Motor neuron (in vitro differentiated cells): ENCODE measurements around the gene RTL3. TPM values are rescaled to one million over a fixed set of nuclear protein-coding genes. Genes with fewer than 3 reads are reported as not detected.
"Not testable (repeated sequence)": the region's sequence is repeated elsewhere in the genome, so short reads cannot be mapped to it uniquely, and the experiment has no call there.

ENCODE experiments used
- ATAC-seq, 8 experiments: fragments of 200-7000 bp; cut with Tn5 transposase; replicated peaks in 6 of 8; 2 replicates each; pipeline ENCODE4 v1.8.0; 2021; ENCODE audit warnings: mild to moderate bottlenecking in 8 of 8, moderate library complexity in 8 of 8
- H3K27ac ChIP-seq, 2 donors: fragments of 250-450 bp; sonication (Bioruptor Pico); 2 replicates each; pipeline ENCODE4 v1.9.0; 2021; ENCODE audit warnings: antibody characterized with exemption in 2 of 2, mild to moderate bottlenecking in 2 of 2, moderate library complexity in 1 of 2
- H3K4me1 ChIP-seq, 2 donors: fragments of 250-450 bp; sonication (Bioruptor Pico); replicated peaks in 1 of 2; 2 replicates each; pipeline ENCODE4 v1.6.1; 2021; ENCODE audit warnings: antibody characterized with exemption in 2 of 2, mild to moderate bottlenecking in 2 of 2, moderate library complexity in 1 of 2
- H3K4me3 ChIP-seq, 5 donors: fragments of 250-450 bp; sonication (Bioruptor Pico); 2 replicates each; pipeline ENCODE4 v1.9.0; 2021; ENCODE audit warnings: antibody characterized with exemption in 5 of 5, mild to moderate bottlenecking in 5 of 5, moderate library complexity in 4 of 5
- WGBS, 10 experiments: fragments of 450-650 bp; shearing (Covaris generic); methylation state at CpG; one replicate each; pipeline ENCODE4 v1.0.0; 2022; 5-methylcytosine and 5-hydroxymethylcytosine counted together
- in situ Hi-C, 9 experiments: fragments of 400-800 bp; cut with MboI; loops; one replicate each; pipeline ENCODE4 v1.15.0; 2021; ENCODE audit warnings: low sequenced_read_pairs in 9 of 9, low pct_unique_long_range_greater_than_20kb in 2 of 9; ENCODE audit not compliant: unreplicated experiment in 9 of 9
- total RNA-seq, 8 experiments: library from RNA; unstranded; fragments of 300-600 nt; gene quantifications; 2 replicates each; pipeline versions ENCODE4 v1.2.3 to v1.2.4, GENCODE V29; 2022

The RTL3 gene
- total RNA-seq, 8 experiments from 2014 or later, result 0.08 TPM; not detected in 7

- in situ Hi-C loops, result no loop called here
- peak; percentile 46 to 87 (median 72) for ATAC-seq
- H3K4me1 ChIP-seq, result peaks cover 0 to 6% of the 10 kb centered on the region in 2 donors
- WGBS, 10 experiments, result 0 to 33% (median 4%) methylated on average over 1 to 3 of the region's 3 CpGs; no CpG with 5 or more reads in 7 of the 10 experiments
- H3K4me3 ChIP-seq, result no peak overlapping the region
- no peak overlapping the region for H3K27ac ChIP-seq
Measured at GRCh38 chrX:78653118-78653822, 5.9 kb downstream of the RTL3 start.

- WGBS, 10 experiments, result 0 to 62% (median 25%) methylated on average over 2 to 4 of the region's 5 CpGs; no CpG with 5 or more reads in 6 of the 10 experiments
- in situ Hi-C loops, result no loop called here
- peak in 1 of 8 experiments; percentile 12 for ATAC-seq
Measured at GRCh38 chrX:78650906-78651437, 8.2 kb downstream of the RTL3 start.

DNA sequence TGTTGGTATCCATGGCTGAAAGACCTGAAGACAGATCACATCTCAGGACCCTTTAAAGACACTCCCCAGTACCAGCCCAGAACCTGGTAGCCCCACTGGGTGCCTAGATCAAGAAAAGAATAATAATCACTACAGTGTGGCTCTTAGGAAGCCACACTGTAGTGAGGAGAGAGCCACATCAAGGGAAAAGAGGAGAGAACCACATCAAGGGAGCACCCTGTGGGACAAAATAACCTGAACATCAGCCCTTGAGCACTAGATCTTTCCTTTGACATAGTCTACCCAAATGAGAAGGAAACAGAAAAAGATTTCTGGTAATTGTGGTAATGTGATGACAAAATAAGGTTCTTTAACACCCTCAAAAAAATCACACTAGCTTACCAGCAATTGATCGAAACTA is 15.3 kb downstream of the RTL3 start:
- Histone ChIP-seq H3K4me3 (no peak overlapping the region), H3K27ac (no peak overlapping the region), H3K4me1 (no peaks in the 10 kb centered on the region)
- in situ Hi-C loops, result no loop called here
- WGBS, 10 experiments, result 75 to 100% (median 100%) methylated on average over 1 of the region's 1 CpG; no CpG with 5 or more reads in 4 of the 10 experiments
- no peak for ATAC-seq

More at GRCh38 chrX:78650906-78651437, 8.2 kb downstream of the RTL3 start:
- Histone ChIP-seq H3K27ac (no peak overlapping the region), H3K4me3 (no peak overlapping the region), H3K4me1 (peaks cover 0 to 6% of the 10 kb centered on the region in 2 donors)

DNA sequence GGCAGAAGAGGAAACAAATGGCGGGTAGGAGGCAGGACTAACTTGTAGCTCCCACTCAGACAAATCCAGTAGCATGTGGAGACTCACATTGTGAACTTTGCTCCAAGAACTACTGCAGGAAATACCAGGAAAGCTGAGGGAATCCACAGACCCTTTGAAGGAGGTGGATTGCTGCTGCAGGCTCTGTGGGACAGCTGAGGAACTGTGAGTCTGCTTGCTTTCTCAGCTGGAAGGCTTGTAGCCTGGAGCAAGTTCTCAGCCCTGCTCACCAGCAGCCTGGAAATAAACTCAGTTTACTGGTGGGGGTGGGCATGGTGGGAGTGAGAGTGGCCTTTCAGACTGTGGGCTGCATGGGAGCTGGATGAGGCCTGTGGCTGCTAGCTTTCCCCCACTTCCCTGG is 16.0 kb downstream of the RTL3 start:
- H3K27ac ChIP-seq, result no peak overlapping the region
- in situ Hi-C loops, result no loop called here
- no peak for ATAC-seq
- no peaks in the 10 kb centered on the region for H3K4me1 ChIP-seq
- 20 to 89% (median 29%) methylated on average over 1 of the region's 1 CpG; no CpG with 5 or more reads in 7 of the 10 experiments for WGBS, 10 experiments
- H3K4me3 ChIP-seq, result no peak overlapping the region

DNA sequence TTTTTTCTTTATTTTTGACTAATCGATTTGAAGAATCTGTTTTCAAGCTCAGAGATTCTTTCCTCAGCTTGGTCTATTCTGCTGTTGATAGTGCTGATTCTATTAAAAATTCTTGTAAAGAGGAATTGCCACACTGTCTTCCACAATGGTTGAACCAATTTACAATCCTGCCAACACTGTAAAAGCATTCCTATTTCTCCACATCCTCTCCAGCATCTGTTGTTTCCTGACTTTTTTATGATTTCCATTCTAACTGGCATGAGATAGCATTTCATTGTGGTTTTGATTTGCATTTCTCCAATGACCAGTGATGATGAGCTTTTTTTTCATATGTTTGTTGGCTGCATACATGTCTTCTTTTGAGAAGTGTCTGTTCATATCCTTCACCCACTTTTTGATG is 23.0 kb downstream of the RTL3 start:
- not testable (repeated sequence) for H3K27ac ChIP-seq

GRCh38 chrX:78624962-78625909 is 33.9 kb downstream of the RTL3 start:
- H3K4me3 ChIP-seq, result no peak overlapping the region
- WGBS, 10 experiments, result 0 to 30% (median 10%) methylated on average over 1 to 2 of the region's 2 CpGs; no CpG with 5 or more reads in 7 of the 10 experiments
- in situ Hi-C loops, result no loop called here
- no peaks in the 10 kb centered on the region for H3K4me1 ChIP-seq
- ATAC-seq, result no peak
- H3K27ac ChIP-seq, result no peak overlapping the region

More for the DNA sequence above, 23.0 kb downstream of the RTL3 start:
- ATAC-seq, H3K4me3 ChIP-seq, H3K4me1 ChIP-seq, in situ Hi-C loops: not testable (repeated sequence)
- WGBS, 10 experiments, result 13 to 88% (median 42%) methylated on average over 1 of the region's 1 CpG; no CpG with 5 or more reads in 2 of the 10 experiments

DNA sequence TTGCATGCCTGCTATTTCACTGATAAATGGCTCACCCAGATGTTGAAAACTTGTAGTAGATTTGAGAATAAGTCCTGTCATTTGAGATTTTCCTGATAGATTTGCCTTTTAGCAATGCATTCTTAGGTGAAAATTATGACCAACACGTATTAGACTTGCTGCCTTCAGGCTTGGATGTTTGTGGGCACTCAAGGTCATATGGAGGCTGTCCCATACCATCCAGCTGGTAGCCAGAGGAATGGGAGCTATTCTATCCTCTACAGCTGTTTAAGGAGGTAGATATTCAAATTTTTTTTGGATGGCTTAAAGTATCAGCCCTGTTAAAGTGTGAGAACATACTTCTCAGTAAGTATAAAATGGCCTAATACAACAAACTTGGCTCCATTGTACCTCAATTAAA is 34.7 kb downstream of the RTL3 start:
- no peak for ATAC-seq
- 0 to 57% (median 0%) methylated on average over 1 of the region's 1 CpG; no CpG with 5 or more reads in 6 of the 10 experiments for WGBS, 10 experiments
- Histone ChIP-seq H3K4me3 (no peak overlapping the region), H3K4me1 (no peaks in the 10 kb centered on the region), H3K27ac (no peak overlapping the region)
- in situ Hi-C loops, result no loop called here

GRCh38 chrX:78622831-78623230 is 36.3 kb downstream of the RTL3 start:
- 20 to 83% (median 30%) methylated on average over 1 of the region's 1 CpG; no CpG with 5 or more reads in 7 of the 10 experiments for WGBS, 10 experiments
- no peak overlapping the region for H3K27ac ChIP-seq
- no peak for ATAC-seq
- in situ Hi-C loops, result no loop called here
- H3K4me1 ChIP-seq, result no peaks in the 10 kb centered on the region
- no peak overlapping the region for H3K4me3 ChIP-seq

- no peaks in the 10 kb centered on the region for H3K4me1 ChIP-seq
- whole genome bisulfite sequencing, 10 experiments, result 62% methylated on average over 2 of the region's 3 CpGs; no CpG with 5 or more reads in 9 of the 10 experiments
- in situ Hi-C loops, result no loop called here
Measured at GRCh38 chrX:78619834-78620233, 39.3 kb downstream of the RTL3 start.

DNA sequence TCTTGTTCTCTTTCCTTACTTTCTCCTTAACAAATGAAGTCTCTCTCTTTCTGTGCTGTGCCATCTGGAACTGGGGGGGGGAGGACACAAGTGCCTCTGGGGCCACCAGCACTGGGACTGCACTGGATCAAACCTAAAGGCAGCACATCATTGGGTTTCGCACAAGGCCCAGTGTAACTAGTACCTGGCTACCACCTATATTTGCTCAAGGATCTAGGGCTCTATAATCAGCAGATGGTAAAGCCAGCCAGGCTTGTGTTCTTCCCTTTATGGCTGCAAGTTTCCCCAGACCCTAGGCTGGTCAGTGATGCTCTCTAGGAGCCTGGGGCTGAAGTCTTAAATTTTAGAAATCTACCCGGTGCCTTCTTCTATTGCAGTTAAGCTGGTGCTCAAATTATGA is 40.1 kb downstream of the RTL3 start:
- ATAC-seq, result no peak
- Histone ChIP-seq H3K27ac (no peak overlapping the region), H3K4me1 (no peaks in the 10 kb centered on the region), H3K4me3 (no peak overlapping the region)
- in situ Hi-C loops, result no loop called here
- 20 to 83% (median 60%) methylated on average over 1 of the region's 2 CpGs; no CpG with 5 or more reads in 7 of the 10 experiments for WGBS, 10 experiments

More at GRCh38 chrX:78619834-78620233, 39.3 kb downstream of the RTL3 start:
- H3K4me3 ChIP-seq, result no peak overlapping the region
- ATAC-seq, result peak in 3 of 8 experiments; percentile 19 to 69 (median 52)
- no peak overlapping the region for H3K27ac ChIP-seq

GRCh38 chrX:78614264-78614663 is 44.9 kb downstream of the RTL3 start:
- H3K4me3 ChIP-seq, result no peak overlapping the region
- H3K27ac ChIP-seq, result no peak overlapping the region
- H3K4me1 ChIP-seq, result no peaks in the 10 kb centered on the region
- 43 to 67% methylated on average over 1 of the region's 1 CpG; no CpG with 5 or more reads in 8 of the 10 experiments for WGBS, 10 experiments
- ATAC-seq, result no peak
- in situ Hi-C loops, result no loop called here
